HCT116 (cell line): ENCODE results near the gene PRKCQ. TPM values are rescaled to one million over a fixed set of nuclear protein-coding genes. Genes with fewer than 3 reads are reported as not detected.

Source experiments
- ATAC-seq: fragments of 200-7000 bp; cut with Tn5 transposase; 2 replicates; pipeline ENCODE4 v1.9.1; 2020; ENCODE audit warnings: mild to moderate bottlenecking, moderate library complexity
- BruUV-seq: library from RNA; stranded (reverse); fragments of 400-500 nt; replicated peaks from 2 replicates; lab custom pipeline; 2021; lab: Mats Ljungman, UMichigan
- CTCF ChIA-PET: fragments of 300-600 bp; sonication (Branson Sonifier 250); formaldehyde crosslinking; loops from one replicate; lab custom pipeline; 2021; ENCODE audit warnings: antibody characterized with exemption; lab: Charles Lee
- POLR2A ChIA-PET: fragments of 300-600, 350-600 bp; sonication (Branson Sonifier 250); formaldehyde crosslinking; loops from one replicate; lab custom pipeline; 2021; ENCODE audit warnings: antibody characterized with exemption; lab: Charles Lee
- RAD21 ChIA-PET, 2 experiments: fragments of 300-600 bp; sonication (Branson Sonifier 250); formaldehyde crosslinking; loops; one replicate each; lab custom pipeline; 2023; ENCODE audit warnings: low total read pairs in 2 of 2; ENCODE audit not compliant: uncharacterized antibody in 2 of 2, unreplicated experiment in 2 of 2, low non-redundant PET in 1 of 2; lab: Charles Lee
- DNase-seq: peaks from one replicate; pipeline ENCODE4 v3.0.0-alpha.2; 2010; ENCODE audit warnings: low read depth, low spot score
- H2AFZ ChIP-seq: fragments of 200-600 bp; shearing (Covaris generic), sonication (generic); 2 replicates; pipeline ENCODE4 v1.6.1; 2017; ENCODE audit warnings: low read depth, mixed run types, mixed read lengths, antibody characterized with exemption, low read length; ENCODE audit not compliant: poor library complexity, severe bottlenecking
- H3K27ac ChIP-seq: 2 replicates; pipeline ENCODE4 v1.5.1; 2012; ENCODE audit warnings: low read depth, low read length
- H3K27me3 ChIP-seq: fragments of 200-600 bp; sonication (generic); 2 replicates; pipeline ENCODE4 v1.6.1; 2016; ENCODE audit warnings: mixed run types, low read length, mixed read lengths; ENCODE audit not compliant: insufficient read depth
- H3K36me3 ChIP-seq, 2 experiments: fragments of 200-500 bp in 1 of 2; fragments of 200-600 bp in 1 of 2; sonication (Bioruptor generic) in 1 of 2; sonication (generic) in 1 of 2; 2 replicates each; pipeline versions ENCODE4 v1.5.1 to v1.6.1; 2014 to 2016; ENCODE audit warnings: low read length in 2 of 2, inconsistent platforms in 1 of 2, mixed read lengths in 1 of 2, mixed run types in 1 of 2; ENCODE audit not compliant: insufficient read depth in 2 of 2, control insufficient read depth in 1 of 2
- H3K4me1 ChIP-seq, 2 experiments: fragments of 200-600 bp in 1 of 2; sonication (generic) in 1 of 2; 2 replicates each; pipeline versions ENCODE4 v1.5.1 to v1.6.1; 2012 to 2017; ENCODE audit warnings: low read length in 2 of 2, inconsistent platforms in 1 of 2, mild to moderate bottlenecking in 1 of 2, mixed read lengths in 1 of 2, mixed run types in 1 of 2, moderate library complexity in 1 of 2; ENCODE audit not compliant: insufficient read depth in 2 of 2, control insufficient read depth in 1 of 2
- H3K4me2 ChIP-seq: fragments of 200-600 bp; sonication (generic); 2 replicates; pipeline ENCODE4 v1.6.1; 2017; ENCODE audit warnings: mixed run types, low read length, mixed read lengths
- H3K4me3 ChIP-seq, 2 experiments: fragments of 200-600 bp in 1 of 2; sonication (generic) in 1 of 2; replicated peaks in 1 of 2; 2 replicates each; pipeline ENCODE4 v1.5.1; 2011 to 2016; ENCODE audit warnings: low read length in 2 of 2, control low read depth in 1 of 2, low read depth in 1 of 2, mild to moderate bottlenecking in 1 of 2, mixed read lengths in 1 of 2, mixed run types in 1 of 2
- H3K79me2 ChIP-seq: fragments of 200-600 bp; sonication (generic); 2 replicates; pipeline ENCODE4 v1.6.1; 2017; ENCODE audit warnings: mild to moderate bottlenecking, mixed run types, low read length, moderate library complexity, mixed read lengths; ENCODE audit not compliant: insufficient read depth
- H3K9ac ChIP-seq: fragments of 200-600 bp; sonication (generic); 2 replicates; pipeline ENCODE4 v1.6.1; 2016; ENCODE audit warnings: low read length, mixed read lengths
- H3K9me2 ChIP-seq: fragments of 200-600 bp; sonication (generic), shearing (Covaris generic); 2 replicates; pipeline ENCODE4 v1.6.1; 2017; ENCODE audit warnings: mixed run types, mild to moderate bottlenecking, moderate library complexity; ENCODE audit not compliant: insufficient read depth
- H3K9me3 ChIP-seq, 2 experiments: fragments of 200-500 bp in 1 of 2; fragments of 200-600 bp in 1 of 2; sonication (Bioruptor generic) in 1 of 2; sonication (generic) in 1 of 2; 2 replicates each; pipeline ENCODE4 v1.6.1; 2014 to 2017; ENCODE audit warnings: low read length in 2 of 2, mixed read lengths in 2 of 2, inconsistent platforms in 1 of 2, low read depth in 1 of 2, mild to moderate bottlenecking in 1 of 2, mixed run types in 1 of 2, moderate library complexity in 1 of 2; ENCODE audit not compliant: control insufficient read depth in 1 of 2, insufficient read depth in 1 of 2
- H4K20me1 ChIP-seq: fragments of 200-600 bp; sonication (generic), shearing (Covaris generic); 2 replicates; pipeline ENCODE4 v1.6.1; 2017; ENCODE audit warnings: mixed run types, mild to moderate bottlenecking, moderate library complexity; ENCODE audit not compliant: insufficient read depth
- ATF3 ChIP-seq: IDR thresholded peaks from 2 replicates; pipeline ENCODE4 v1.6.1; 2012
- CEBPB ChIP-seq: IDR thresholded peaks from 2 replicates; pipeline ENCODE4 v1.6.1; 2012; ENCODE audit warnings: low read depth
- CTCF ChIP-seq, 3 experiments: fragments of 200-600 bp in 1 of 3; sonication (generic) in 1 of 3; IDR thresholded peaks in 2 of 3; conservative IDR thresholded peaks in 1 of 3; 2 replicates each; pipeline ENCODE4 v1.5.1; 2012 to 2017; ENCODE audit warnings: low read depth in 2 of 3, low read length in 2 of 3, antibody characterized with exemption in 1 of 3, borderline replicate concordance in 1 of 3, control low read depth in 1 of 3, mild to moderate bottlenecking in 1 of 3, mixed read lengths in 1 of 3, mixed run types in 1 of 3, moderate library complexity in 1 of 3; ENCODE audit not compliant: insufficient read depth in 1 of 3
- SIN3A ChIP-seq: IDR thresholded peaks from 2 replicates; pipeline ENCODE4 v1.6.1; 2012; ENCODE audit warnings: low read depth
- SRF ChIP-seq: IDR thresholded peaks from 2 replicates; pipeline ENCODE4 v1.6.1; 2012; ENCODE audit warnings: low read depth
- TCF7L2 ChIP-seq: IDR thresholded peaks from 2 replicates; pipeline ENCODE4 v1.7.0; 2011; ENCODE audit warnings: borderline replicate concordance, inconsistent platforms; ENCODE audit not compliant: insufficient read depth, insufficient read length; ENCODE audit errors: extremely low read depth
- YY1 ChIP-seq: IDR thresholded peaks from 2 replicates; pipeline ENCODE4 v1.6.1; 2011; ENCODE audit warnings: low read length, low read depth, moderate library complexity, mild to moderate bottlenecking; ENCODE audit not compliant: insufficient replicate concordance; ENCODE audit errors: extremely low read depth
- intact Hi-C: fragments of 100-400 bp; cut with micrococcal nuclease; formaldehyde crosslinking; loops from 2 replicates; pipeline ENCODE4 v1.10.0; 2022
- total RNA-seq: library from RNA; stranded (reverse); gene quantifications from one replicate; pipeline ENCODE4 v1.2.1, GENCODE V29; 2021; ENCODE audit not compliant: unreplicated experiment

PRKCQ gene
- total RNA-seq, 1 experiment from 2014 or later, result 0.54 TPM

- TF ChIP-seq TCF7L2, result no peak
- TF ChIP-seq SIN3A, result no peak
Measured at GRCh38 chr10:6516281-6516928, 63.7 kb downstream of the PRKCQ start (continued).

- H3K27me3 ChIP-seq, result peaks cover 69% of the 10 kb centered on the region
- H3K79me2 ChIP-seq, result no peaks in the 10 kb centered on the region
- no peak for DNase-seq
- H3K9me3 ChIP-seq, result peaks cover 0 to 5% of the 10 kb centered on the region in 2 experiments; a peak in 1 of 4 replicates
- intact Hi-C loops, result no loop called here
- no peak overlapping the region for H3K27ac ChIP-seq
- no peak overlapping the region for H3K4me3 ChIP-seq
- no peaks in the 10 kb centered on the region for H3K4me1 ChIP-seq
- no peak for ATAC-seq
- H2AFZ ChIP-seq, result no peak overlapping the region
- no peaks in the 10 kb centered on the region for H3K36me3 ChIP-seq
- CTCF ChIA-PET, result no interaction called here
- no peaks in the 10 kb centered on the region for H3K9me2 ChIP-seq
- no peak for TF ChIP-seq ATF3
- no peak for TF ChIP-seq SRF
- TF ChIP-seq CEBPB, result no peak
- no peak for TF ChIP-seq YY1
- no peak for TF ChIP-seq CTCF (IDR thresholded peaks at IDR 0.05 in 2 of 3, conservative IDR thresholded peaks at IDR 0.05 in 1 of 3; ENCODE audit: borderline replicate concordance in 1 of 3, insufficient read depth in 1 of 3, low read depth in 2 of 3, low read length in 2 of 3)
- POLR2A ChIA-PET, result no interaction called here
- H3K9ac ChIP-seq, result no peak overlapping the region
- no peaks in the 10 kb centered on the region for H4K20me1 ChIP-seq
- RAD21 ChIA-PET, result no interaction called here
- BruUV-seq, result no TSS peak
- H3K4me2 ChIP-seq, result no peak overlapping the region
Measured at GRCh38 chr10:6514844-6515780, 65.0 kb downstream of the PRKCQ start.
